Stimulated activated naive CD4-positive, alpha-beta T cell treated with Interleukin-2 at 50 U/mL for 16 hours (primary cell): ENCODE data around the gene SLC6A2.
"Not testable (repeated sequence)": the region's sequence is repeated elsewhere in the genome, so short reads cannot be mapped to it uniquely, and the experiment has no call there.

ENCODE experiments used
- DNase-seq: peaks from one replicate; lab custom pipeline; 2025; lab: John Stamatoyannopoulos, UW

Gene SLC6A2

GRCh38 chr16:55711959-55712876 is 56.4 kb downstream of the SLC6A2 start:
- DNase-seq = peak; percentile 49

- DNase-seq = no peak
Observed at GRCh38 chr16:55713103-55713502, 57.3 kb downstream of the SLC6A2 start.

DNA sequence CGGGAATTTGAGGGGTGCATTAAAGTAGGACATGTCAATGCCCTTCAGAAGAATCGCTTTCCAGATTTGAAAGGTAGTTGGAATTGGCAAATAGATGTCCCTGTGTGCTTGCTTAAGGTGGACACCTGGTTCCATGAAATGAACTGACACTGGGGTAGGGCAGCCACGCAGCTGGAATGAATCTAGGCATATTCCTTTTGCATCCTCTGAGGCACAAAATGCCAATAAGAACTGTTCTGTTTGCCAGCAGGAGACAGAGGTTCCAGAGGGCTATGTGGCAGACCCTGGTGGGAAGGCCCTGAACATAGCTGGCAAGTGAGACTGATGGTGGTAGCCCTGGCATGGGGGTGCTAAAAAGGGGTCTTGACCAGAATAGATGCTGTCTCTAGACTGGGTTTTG is 61.5 kb downstream of the SLC6A2 start:
- no peak for DNase-seq

- no peak for DNase-seq
Observed at GRCh38 chr16:55725055-55725777, 69.4 kb downstream of the SLC6A2 start.

- no peak for DNase-seq
Observed at GRCh38 chr16:55728797-55729196, 73.0 kb downstream of the SLC6A2 start.

DNA sequence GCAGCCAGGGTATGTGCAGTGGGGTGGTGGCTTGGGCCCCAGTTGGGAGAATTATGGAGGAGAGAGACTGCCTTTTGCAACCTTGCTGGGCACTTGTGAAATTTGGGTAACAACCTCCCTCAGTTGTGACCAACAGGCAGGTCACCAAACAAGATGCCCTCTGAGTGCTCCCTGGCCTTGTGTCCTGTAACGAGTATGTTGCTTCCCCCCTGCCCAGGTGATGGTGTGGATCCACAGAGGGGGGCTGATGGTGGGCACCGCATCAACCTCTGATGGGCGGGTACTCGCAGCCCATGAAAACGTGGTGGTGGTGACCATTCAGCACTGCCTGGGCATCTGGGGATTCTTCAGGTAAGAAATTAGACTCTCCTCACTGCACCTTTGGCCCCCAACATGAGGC is 74.3 kb downstream of the SLC6A2 start:
- no peak for DNase-seq

DNA sequence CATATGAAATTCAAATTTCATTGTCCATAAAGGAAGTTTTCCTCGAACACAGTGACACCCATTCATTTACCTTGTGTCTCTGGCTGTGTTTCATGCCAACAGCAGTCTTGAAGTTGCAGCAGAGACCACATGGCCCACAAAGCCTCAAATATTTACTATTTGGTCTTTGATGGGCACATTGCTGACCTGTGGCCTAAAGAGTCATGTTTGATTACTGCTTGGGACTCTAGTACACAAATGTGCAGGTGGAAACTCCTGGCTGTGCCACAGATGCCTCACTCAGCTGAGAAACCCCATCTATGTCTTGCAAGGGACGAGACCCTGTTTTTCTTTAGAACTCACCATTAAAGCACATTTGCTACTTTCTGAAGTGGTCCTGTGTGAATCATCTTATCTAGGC is 76.7 kb downstream of the SLC6A2 start:
- no peak for DNase-seq

DNA sequence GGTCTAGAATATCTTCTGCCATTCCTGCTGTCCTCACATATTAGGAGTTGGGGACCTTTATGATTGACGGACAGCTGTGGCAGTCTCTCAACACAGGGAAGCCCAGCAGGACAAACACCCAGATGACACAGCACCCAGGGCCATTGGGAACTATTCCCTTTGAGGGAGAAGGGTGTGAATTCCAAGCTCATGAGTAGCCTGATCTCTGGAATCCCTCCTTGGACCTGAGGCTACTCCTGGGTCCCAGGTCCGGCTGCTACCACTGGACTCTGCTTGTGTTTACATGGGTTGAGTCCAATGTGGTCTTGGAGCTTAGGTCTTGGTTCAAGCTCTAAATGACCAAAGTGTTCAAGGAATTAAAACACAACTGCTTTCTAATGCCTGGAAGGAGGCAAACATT is 78.9 kb downstream of the SLC6A2 start:
- DNase-seq = no peak

DNA sequence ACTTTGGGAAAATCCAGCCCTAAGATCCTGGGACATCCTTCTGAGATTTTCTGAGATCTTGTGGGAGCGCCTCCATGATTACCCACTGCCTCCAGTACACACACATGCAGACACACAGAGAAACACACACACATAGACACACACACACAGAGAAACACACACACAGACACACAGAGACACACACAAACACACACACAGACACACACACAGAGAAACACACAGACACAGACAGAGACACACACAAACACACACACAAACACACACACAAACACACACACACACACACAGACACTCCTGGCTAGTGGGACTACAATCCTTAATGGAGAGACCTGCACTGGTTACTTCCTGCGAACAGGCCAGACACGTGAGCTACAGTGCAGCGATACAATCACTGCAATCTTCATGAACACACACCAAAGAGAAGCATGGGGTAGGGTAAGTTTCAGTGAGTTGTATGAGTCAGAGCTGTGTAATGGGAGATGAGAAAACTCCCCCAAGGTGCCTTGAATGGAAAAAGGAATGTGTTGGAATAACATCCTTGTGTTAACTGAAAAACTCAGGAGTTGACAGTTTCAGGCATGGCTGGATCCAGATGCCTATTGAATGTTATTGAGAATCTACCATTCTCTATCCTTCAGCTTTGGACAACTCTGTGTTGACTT is 79.5 kb downstream of the SLC6A2 start:
- DNase-seq = no peak

- no peak for DNase-seq
Observed at GRCh38 chr16:55736671-55737070, 80.9 kb downstream of the SLC6A2 start.

GRCh38 chr16:55737318-55737717 is 81.5 kb downstream of the SLC6A2 start:
- no peak for DNase-seq

- no peak for DNase-seq
Observed at GRCh38 chr16:55737966-55738365, 82.2 kb downstream of the SLC6A2 start.

DNA sequence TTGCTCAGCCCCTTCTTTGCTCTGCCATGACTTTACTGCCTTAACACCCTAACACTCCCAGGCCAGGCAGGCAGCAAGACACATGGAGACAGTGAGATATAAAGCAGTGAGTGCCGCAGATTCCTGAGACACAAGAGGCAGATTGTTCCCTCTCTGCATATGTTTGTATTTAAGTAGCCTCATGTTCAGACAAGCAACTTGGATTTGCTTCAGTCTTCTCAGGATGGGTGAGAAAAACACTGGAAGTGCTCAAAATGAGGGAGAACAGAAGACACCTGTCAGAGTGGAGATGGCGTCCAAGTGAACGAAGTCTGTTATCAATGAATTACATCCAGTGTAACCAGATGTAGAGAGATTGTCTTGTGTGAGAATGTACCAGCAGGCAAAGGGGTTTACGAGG is 90.3 kb downstream of the SLC6A2 start:
- DNase-seq = no peak

DNA sequence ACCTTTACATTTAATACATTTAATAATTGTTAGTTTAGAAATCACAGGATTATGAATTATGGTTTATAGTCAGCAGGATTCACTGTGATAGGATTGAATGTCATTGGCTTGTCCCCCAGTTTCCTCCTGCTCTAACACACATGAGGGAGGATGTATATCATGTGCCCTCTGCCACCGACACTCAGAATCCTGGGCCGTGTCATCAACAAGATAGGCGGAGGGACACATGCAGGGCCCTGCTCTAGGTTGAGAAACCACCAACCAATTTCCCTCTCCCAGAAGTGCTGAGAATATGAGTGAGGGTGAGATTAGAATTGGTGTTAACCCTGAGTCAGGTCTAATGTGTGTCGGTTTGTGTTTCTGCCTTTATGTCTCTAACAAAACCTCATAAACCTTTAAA is 92.0 kb downstream of the SLC6A2 start:
- no peak for DNase-seq

GRCh38 chr16:55752465-55753144 is 96.8 kb downstream of the SLC6A2 start:
- not testable (repeated sequence) for DNase-seq

GRCh38 chr16:55753145-55753631 is 97.4 kb downstream of the SLC6A2 start:
- DNase-seq = not testable (repeated sequence)
